Mesenchymal stem cell (in vitro differentiated cells and primary cell): ENCODE results near the gene NLGN1.
A peak's percentile ranks its signal among the peaks of the same experiment; 100 is the strongest.

Source experiments
- DNase-seq: peaks from one replicate; pipeline ENCODE4 v3.0.0-alpha.2; 2013
- H2AFZ ChIP-seq: one replicate; pipeline ENCODE4 v1.6.1; 2013; ENCODE audit warnings: low read depth, mild to moderate bottlenecking, control low read depth, inconsistent platforms, low read length, moderate library complexity
- H2AK5ac ChIP-seq: 2 replicates; pipeline ENCODE4 v1.6.1; 2013; ENCODE audit warnings: low read length, moderate library complexity, mild to moderate bottlenecking, inconsistent platforms; ENCODE audit not compliant: severe bottlenecking
- H2BK120ac ChIP-seq: one replicate; pipeline ENCODE4 v1.6.1; 2013; ENCODE audit warnings: low read depth, mild to moderate bottlenecking, inconsistent platforms, low read length, moderate library complexity
- H2BK12ac ChIP-seq, 2 experiments: one replicate each; pipeline ENCODE4 v1.6.1; 2013; ENCODE audit warnings: inconsistent platforms in 2 of 2, low read length in 2 of 2, mild to moderate bottlenecking in 2 of 2, moderate library complexity in 2 of 2, control low read depth in 1 of 2
- H2BK15ac ChIP-seq: one replicate; pipeline ENCODE4 v1.6.1; 2013; ENCODE audit warnings: mild to moderate bottlenecking, low read depth, inconsistent platforms; ENCODE audit not compliant: poor library complexity, severe bottlenecking
- H2BK5ac ChIP-seq: 2 replicates; pipeline ENCODE4 v1.6.1; 2013; ENCODE audit warnings: low read depth, mild to moderate bottlenecking, low read length, control low read depth, inconsistent platforms; ENCODE audit not compliant: poor library complexity, severe bottlenecking
- H3K14ac ChIP-seq, 2 experiments: one replicate each; pipeline ENCODE4 v1.6.1; 2013; ENCODE audit warnings: inconsistent platforms in 2 of 2, low read length in 2 of 2, control low read depth in 1 of 2, mild to moderate bottlenecking in 1 of 2, moderate library complexity in 1 of 2
- H3K18ac ChIP-seq, 2 experiments: one replicate each; pipeline ENCODE4 v1.6.1; 2013; ENCODE audit warnings: inconsistent platforms in 2 of 2, low read length in 2 of 2, control low read depth in 1 of 2, low read depth in 1 of 2, mild to moderate bottlenecking in 1 of 2
- H3K23ac ChIP-seq, 2 experiments: one replicate each; pipeline ENCODE4 v1.6.1; 2013; ENCODE audit warnings: inconsistent platforms in 2 of 2, low read length in 2 of 2, mild to moderate bottlenecking in 2 of 2, moderate library complexity in 2 of 2, control low read depth in 1 of 2
- H3K27ac ChIP-seq: 2 replicates; pipeline ENCODE4 v1.5.1; 2013; ENCODE audit warnings: mild to moderate bottlenecking, moderate library complexity, low read length, control low read depth, inconsistent platforms; ENCODE audit not compliant: poor library complexity, severe bottlenecking
- H3K27me3 ChIP-seq, 2 experiments: 2 replicates each; pipeline versions ENCODE4 v1.6.1 to v1.7.0; 2013; ENCODE audit warnings: low read length in 2 of 2, mild to moderate bottlenecking in 2 of 2, moderate library complexity in 2 of 2, control low read depth in 1 of 2, inconsistent platforms in 1 of 2; ENCODE audit not compliant: control insufficient read depth in 1 of 2, insufficient read depth in 1 of 2
- H3K36me3 ChIP-seq, 2 experiments: 2 replicates each; pipeline versions ENCODE4 v1.6.1 to v1.7.0; 2013; ENCODE audit warnings: low read length in 2 of 2, control low read depth in 1 of 2, inconsistent platforms in 1 of 2, low read depth in 1 of 2, mild to moderate bottlenecking in 1 of 2; ENCODE audit not compliant: insufficient read depth in 2 of 2, control insufficient read depth in 1 of 2
- H3K4ac ChIP-seq, 2 experiments: one replicate each; pipeline ENCODE4 v1.6.1; 2013; ENCODE audit warnings: inconsistent platforms in 2 of 2, low read length in 2 of 2, mild to moderate bottlenecking in 2 of 2, moderate library complexity in 2 of 2, control low read depth in 1 of 2, low read depth in 1 of 2
- H3K4me1 ChIP-seq: 2 replicates; pipeline ENCODE4 v1.6.1; 2013; ENCODE audit warnings: low read depth, low read length, control low read depth; ENCODE audit not compliant: control insufficient read depth, insufficient read depth
- H3K4me2 ChIP-seq: 2 replicates; pipeline ENCODE4 v1.6.1; 2013; ENCODE audit warnings: low read length, mild to moderate bottlenecking, inconsistent platforms; ENCODE audit not compliant: poor library complexity, severe bottlenecking
- H3K4me3 ChIP-seq, 2 experiments: 2 replicates each; pipeline versions ENCODE4 v1.5.1 to v1.7.0; 2013; ENCODE audit warnings: low read length in 2 of 2, mild to moderate bottlenecking in 2 of 2, control low read depth in 1 of 2, low read depth in 1 of 2; ENCODE audit not compliant: insufficient read depth in 1 of 2
- H3K79me1 ChIP-seq: replicated peaks from 2 replicates; pipeline ENCODE4 v1.6.1; 2013; ENCODE audit warnings: mild to moderate bottlenecking, control low read depth, low read length, inconsistent platforms; ENCODE audit not compliant: poor library complexity, severe bottlenecking
- H3K9ac ChIP-seq: 2 replicates; pipeline ENCODE4 v1.7.0; 2013; ENCODE audit warnings: mild to moderate bottlenecking, low read length, moderate library complexity
- H3K9me3 ChIP-seq: 2 replicates; pipeline ENCODE4 v1.7.0; 2013; ENCODE audit warnings: mild to moderate bottlenecking, low read length; ENCODE audit not compliant: control insufficient read depth
- H4K8ac ChIP-seq: one replicate; pipeline ENCODE4 v1.6.1; 2013; ENCODE audit warnings: inconsistent platforms, mild to moderate bottlenecking, low read length, moderate library complexity
- H4K91ac ChIP-seq: one replicate; pipeline ENCODE4 v1.6.1; 2013; ENCODE audit warnings: mild to moderate bottlenecking, low read length, inconsistent platforms
- WGBS: methylation state at CpG from one replicate; pipeline ENCODE4 v1.1.7; 2013; ENCODE audit warnings: mixed read lengths; 5-methylcytosine and 5-hydroxymethylcytosine counted together

The NLGN1 gene

GRCh38 chr3:173954647-173955046 is 557.1 kb downstream of the NLGN1 start:
- Histone ChIP-seq H3K27me3 (no peaks in the 10 kb centered on the region), H3K4me1 (no peaks in the 10 kb centered on the region), H3K9ac (no peak overlapping the region), H2BK120ac (no peak overlapping the region), H3K23ac (no peak overlapping the region), H3K14ac (no peak overlapping the region), H4K8ac (no peak overlapping the region), H3K79me1 (no peaks in the 10 kb centered on the region), H3K4ac (no peak overlapping the region), H2BK5ac (no peak overlapping the region), H3K18ac (no peak overlapping the region), H3K27ac (no peak overlapping the region), H4K91ac (no peak overlapping the region), H3K4me2 (no peak overlapping the region), H3K36me3 (no peaks in the 10 kb centered on the region), H2BK12ac (no peak overlapping the region), H2AK5ac (no peak overlapping the region), H3K4me3 (no peak overlapping the region), H3K9me3 (no peaks in the 10 kb centered on the region), H2AFZ (no peak overlapping the region), H2BK15ac (no peak overlapping the region)
- DNase-seq = no peak
- 82% methylated on average over 1 of the region's 2 CpGs for WGBS

- H3K36me3 ChIP-seq = no peaks in the 10 kb centered on the region
- no peak overlapping the region for H4K8ac ChIP-seq
- H3K4me2 ChIP-seq = no peak overlapping the region
- no peaks in the 10 kb centered on the region for H3K27me3 ChIP-seq
- no peak overlapping the region for H3K23ac ChIP-seq
- no peak overlapping the region for H2AK5ac ChIP-seq
- H2BK5ac ChIP-seq = no peak overlapping the region
- H3K9me3 ChIP-seq = no peaks in the 10 kb centered on the region
- H3K14ac ChIP-seq = peak overlapping the region in 1 of 2 experiments; percentile 35
- 98% methylated on average over 3 of the region's 4 CpGs for WGBS
- H2BK15ac ChIP-seq = no peak overlapping the region
- no peak overlapping the region for H3K4me3 ChIP-seq
- DNase-seq = no peak
- no peak overlapping the region for H3K27ac ChIP-seq
- no peak overlapping the region for H3K18ac ChIP-seq
- H3K4ac ChIP-seq = no peak overlapping the region
- no peak overlapping the region for H2BK120ac ChIP-seq
- no peaks in the 10 kb centered on the region for H3K79me1 ChIP-seq
- H3K9ac ChIP-seq = no peak overlapping the region
- H2AFZ ChIP-seq = no peak overlapping the region
- no peak overlapping the region for H4K91ac ChIP-seq
- no peak overlapping the region for H2BK12ac ChIP-seq
- H3K4me1 ChIP-seq = no peaks in the 10 kb centered on the region
These were observed 560.1 kb downstream of the NLGN1 start for GRCh38 chr3:173957646-173958045.

DNA sequence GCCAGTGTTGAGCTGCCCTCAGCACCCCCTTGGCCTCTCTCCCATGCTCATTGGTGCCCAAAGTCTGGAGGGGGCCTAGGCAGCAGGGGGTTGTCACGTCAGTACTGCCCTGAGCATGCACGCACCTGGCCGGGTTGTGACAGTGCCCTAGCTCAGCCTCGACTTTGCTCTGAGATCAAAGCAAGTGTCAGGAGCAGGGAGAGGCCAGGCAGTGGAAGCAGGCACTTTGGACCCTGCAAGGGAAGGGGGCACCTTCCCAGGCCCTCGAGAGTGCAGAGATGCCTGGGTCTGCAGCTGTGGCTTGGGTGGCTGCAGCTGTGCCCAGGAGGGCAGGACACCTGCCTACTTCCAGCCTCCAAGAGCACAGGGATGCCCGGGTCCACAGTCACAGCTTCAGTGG is 561.3 kb downstream of the NLGN1 start:
- no peak overlapping the region for H3K4me2 ChIP-seq
- 84% methylated on average over 6 of the region's 6 CpGs for WGBS
- no peak overlapping the region for H2AK5ac ChIP-seq
- no peaks in the 10 kb centered on the region for H3K27me3 ChIP-seq
- H2AFZ ChIP-seq = no peak overlapping the region
- H2BK5ac ChIP-seq = no peak overlapping the region
- peak overlapping the region in 1 of 2 experiments; percentile 43 for H3K18ac ChIP-seq
- H3K4ac ChIP-seq = no peak overlapping the region
- H3K9me3 ChIP-seq = no peaks in the 10 kb centered on the region
- H3K4me3 ChIP-seq = no peak overlapping the region
- no peaks in the 10 kb centered on the region for H3K79me1 ChIP-seq
- no peak overlapping the region for H4K8ac ChIP-seq
- H4K91ac ChIP-seq = peak overlapping the region; percentile 2
- H3K9ac ChIP-seq = no peak overlapping the region
- no peak overlapping the region for H3K27ac ChIP-seq
- H3K23ac ChIP-seq = no peak overlapping the region
- peak overlapping the region; percentile 7 for H2BK15ac ChIP-seq
- H2BK12ac ChIP-seq = no peak overlapping the region
- H3K36me3 ChIP-seq = no peaks in the 10 kb centered on the region
- no peak overlapping the region for H2BK120ac ChIP-seq
- no peaks in the 10 kb centered on the region for H3K4me1 ChIP-seq
- H3K14ac ChIP-seq = peak overlapping the region in 1 of 2 experiments; percentile 38
- DNase-seq = no peak

- no peak overlapping the region for H3K18ac ChIP-seq
- no peaks in the 10 kb centered on the region for H3K79me1 ChIP-seq
- H2AFZ ChIP-seq = no peak overlapping the region
- no peak overlapping the region for H2AK5ac ChIP-seq
- H3K23ac ChIP-seq = no peak overlapping the region
- no peak overlapping the region for H2BK12ac ChIP-seq
- no peak overlapping the region for H3K27ac ChIP-seq
- WGBS = 93% methylated on average over 4 of the region's 4 CpGs
- no peaks in the 10 kb centered on the region for H3K4me1 ChIP-seq
- H3K4me3 ChIP-seq = no peak overlapping the region
- H3K36me3 ChIP-seq = no peaks in the 10 kb centered on the region
- no peak overlapping the region for H4K8ac ChIP-seq
- H3K4me2 ChIP-seq = no peak overlapping the region
- no peak overlapping the region for H2BK120ac ChIP-seq
- no peak overlapping the region for H3K9ac ChIP-seq
- no peak overlapping the region for H3K4ac ChIP-seq
- H3K27me3 ChIP-seq = no peaks in the 10 kb centered on the region
- no peak for DNase-seq
- H2BK15ac ChIP-seq = no peak overlapping the region
- H2BK5ac ChIP-seq = no peak overlapping the region
- no peak overlapping the region for H3K14ac ChIP-seq
- H4K91ac ChIP-seq = no peak overlapping the region
- no peaks in the 10 kb centered on the region for H3K9me3 ChIP-seq
These were observed 572.7 kb downstream of the NLGN1 start for GRCh38 chr3:173970281-173970680.
